GM12892 (cell line): ENCODE measurements around the gene CTSW. TPM values are rescaled to one million over a fixed set of nuclear protein-coding genes. Genes with fewer than 3 reads are reported as not detected.
"Not testable (repeated sequence)": the region's sequence is repeated elsewhere in the genome, so short reads cannot be mapped to it uniquely, and the experiment has no call there.

Source experiments
- DNase-seq: peaks from one replicate; pipeline ENCODE4 v3.0.0; 2011; ENCODE audit not compliant: insufficient read length
- FAIRE-seq: peaks from 2 replicates; lab custom pipeline; 2011; peaks lifted over from hg19 to GRCh38; lab: Jason Lieb, UNC
- POLR2A ChIP-seq: IDR thresholded peaks from 2 replicates; pipeline ENCODE4 v1.6.1; 2011; ENCODE audit warnings: low read depth, low read length, control low read depth
- POLR2AphosphoS5 ChIP-seq: IDR thresholded peaks from 2 replicates; pipeline ENCODE4 v1.6.1; 2011; ENCODE audit warnings: low read depth, low read length, control low read depth
- TAF1 ChIP-seq: IDR thresholded peaks from 2 replicates; pipeline ENCODE4 v1.6.1; 2011; ENCODE audit warnings: low read depth, mild to moderate bottlenecking, control low read depth, low read length, borderline replicate concordance
- polyA plus RNA-seq: library from polyadenylated mRNA; unstranded; fragments of >200 nt; gene quantifications from one replicate; pipeline ENCODE4 v1.2.1, GENCODE V29; 2012; ENCODE audit warnings: missing spikeins, inconsistent platforms; ENCODE audit not compliant: missing spikeins

CTSW gene
- polyA plus RNA-seq: 2.0 TPM

- no peak for FAIRE-seq
- no peak for DNase-seq
- TF ChIP-seq TAF1 (no peak), POLR2A (0 out of 2 replicates have a peak, but pooled peaks have one; percentile 8), POLR2AphosphoS5 (no peak)
These were observed at the start of gene CTSW for GRCh38 chr11:65879617-65880016. CTSW (plus strand) TSS chr11:65879837; CDS start chr11:65879855, 18 bp downstream.

- peak; percentile 56 for FAIRE-seq
- not testable (repeated sequence) for DNase-seq
These were observed 47.4 kb upstream of the CTSW start for GRCh38 chr11:65832231-65832630.

- TF ChIP-seq TAF1 (0 out of 2 replicates have a peak, but pooled peaks have one; percentile 6), POLR2A (peak; percentile 46; the same call in 1 of the 2 replicates), POLR2AphosphoS5 (no peak)
- peak; percentile 98 for DNase-seq
- FAIRE-seq: peak; percentile 100
These were observed 46.2 kb upstream of the CTSW start, which contains the start of gene SNX32 for GRCh38 chr11:65833297-65834030. SNX32 (plus strand) TSS chr11:65833963; CDS start chr11:65834066, 103 bp downstream.

- DNase-seq (no peak), FAIRE-seq (no peak)
- TF ChIP-seq TAF1 (no peak), POLR2A (no peak), POLR2AphosphoS5 (no peak)
These were observed 45.4 kb upstream of the CTSW start for GRCh38 chr11:65834202-65834601.

GRCh38 chr11:65842144-65842543 lies 37.5 kb upstream of the CTSW start:
- DNase-seq: no peak
- no peak for TF ChIP-seq TAF1
- no peak for TF ChIP-seq POLR2A
- peak; percentile 24 for FAIRE-seq

- no peak for FAIRE-seq
- no peak for DNase-seq
- TF ChIP-seq POLR2AphosphoS5 (no peak), TAF1 (no peak), POLR2A (no peak)
These were observed 35.8 kb upstream of the CTSW start for GRCh38 chr11:65843811-65844210.

- no peak for DNase-seq
- no peak for TF ChIP-seq TAF1
- TF ChIP-seq POLR2A: no peak
- no peak for TF ChIP-seq POLR2AphosphoS5
- FAIRE-seq: no peak
These were observed 35.3 kb upstream of the CTSW start for GRCh38 chr11:65844231-65844872.

- no peak for DNase-seq
- TF ChIP-seq TAF1 (no peak), POLR2A (no peak), POLR2AphosphoS5 (no peak)
These were observed 31.9 kb upstream of the CTSW start for GRCh38 chr11:65847746-65848145.

GRCh38 chr11:65848693-65849092 lies 30.9 kb upstream of the CTSW start:
- DNase-seq, FAIRE-seq: not testable (repeated sequence)

More at GRCh38 chr11:65847746-65848145, 31.9 kb upstream of the CTSW start:
- no peak for FAIRE-seq

GRCh38 chr11:65849366-65849765 lies 30.3 kb upstream of the CTSW start:
- FAIRE-seq (no peak), DNase-seq (no peak)
- no peak for TF ChIP-seq POLR2A

- FAIRE-seq (no peak), DNase-seq (no peak)
- TF ChIP-seq POLR2AphosphoS5 (no peak; the same call in 1 of the 2 replicates), POLR2A (no peak), TAF1 (no peak)
These were observed 29.8 kb upstream of the CTSW start for GRCh38 chr11:65849771-65850216.

GRCh38 chr11:65850217-65851082 lies 29.2 kb upstream of the CTSW start:
- no peak for DNase-seq
- TF ChIP-seq TAF1: no peak
- TF ChIP-seq POLR2AphosphoS5: no peak; the same call in 1 of the 2 replicates
- no peak for TF ChIP-seq POLR2A
- no peak for FAIRE-seq
